PC-3 (cell line): ENCODE data around the gene GINS1.

Experiments used
- CTCF ChIP-seq: fragments of 300-600 bp; sonication (generic); conservative IDR thresholded peaks from 2 replicates; pipeline ENCODE4 v1.5.1; 2017; ENCODE audit warnings: antibody characterized with exemption, low read depth, mild to moderate bottlenecking, low read length
- EZH2 ChIP-seq: fragments of 300-600 bp; sonication (generic); IDR thresholded peaks from one replicate; pipeline ENCODE4 v1.6.1; 2017; ENCODE audit warnings: antibody characterized with exemption, mild to moderate bottlenecking, low read length; ENCODE audit not compliant: unreplicated experiment
- EZH2phosphoT487 ChIP-seq: fragments of 300-600 bp; sonication (generic); IDR thresholded peaks from 2 replicates; pipeline ENCODE4 v1.6.1; 2018; ENCODE audit warnings: mild to moderate bottlenecking, antibody characterized with exemption, low read length, borderline replicate concordance

- TF ChIP-seq CTCF (no peak), EZH2 (no peak), EZH2phosphoT487 (no peak)
Measured at GRCh38 chr20:25453035-25453810, 45.8 kb downstream of the GINS1 start.
